Measurements from ENCODE around the gene C1orf53.
A peak's percentile ranks its signal among the peaks of the same experiment; 100 is the strongest.

DNA sequence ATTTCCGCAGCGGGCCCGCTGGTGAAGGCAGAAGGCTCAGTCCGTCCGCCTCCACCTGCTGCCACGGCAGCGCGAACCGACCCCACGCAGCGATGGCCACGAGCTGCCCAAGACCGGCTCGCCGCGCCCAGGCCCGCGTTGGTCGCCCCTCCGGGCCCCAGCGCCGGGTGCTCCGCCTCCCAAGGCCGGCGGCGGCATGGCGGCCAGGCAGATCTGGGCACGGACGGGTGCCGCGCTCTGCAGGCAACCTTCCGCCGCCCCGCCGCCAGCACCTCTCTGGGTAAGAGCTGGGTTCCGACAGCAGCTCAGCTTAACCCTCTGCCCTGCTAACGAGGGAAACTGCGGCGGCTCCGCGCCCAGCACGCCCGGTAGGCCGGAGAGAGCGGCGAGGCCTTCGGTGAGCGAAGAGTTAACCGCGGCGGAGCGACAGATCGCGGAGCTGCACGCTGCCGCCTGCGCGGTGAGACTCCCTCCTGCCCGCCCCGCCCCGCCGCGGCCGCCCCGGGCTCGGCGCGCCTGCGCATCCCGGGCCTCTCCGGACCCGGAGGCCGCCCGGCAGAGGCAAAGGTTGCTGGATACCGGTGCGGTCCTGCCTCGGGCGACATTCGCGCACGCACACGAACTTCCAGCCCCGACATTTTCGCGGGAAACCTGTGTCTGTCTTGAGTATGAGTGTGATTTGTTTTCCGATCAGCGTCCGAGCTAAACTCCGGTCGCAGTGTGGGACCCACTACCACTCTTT, at the start of gene C1orf53:
- TF ChIP-seq FOXA1 (IDR thresholded peaks at IDR 0.05): no peak
- peak; percentile 80; the same call in 1 of the 2 replicates for TF ChIP-seq LEF1 (IDR thresholded peaks at IDR 0.05; ENCODE audit: borderline replicate concordance)
- TF ChIP-seq SUZ12 (IDR thresholded peaks at IDR 0.05): no peak
- 0 out of 2 replicates have a peak, but pooled peaks have one; percentile 38 for TF ChIP-seq ARNT (IDR thresholded peaks at IDR 0.05)
- no peak for TF ChIP-seq SP1 (IDR thresholded peaks at IDR 0.05)
- no peak for TF ChIP-seq TARDBP (IDR thresholded peaks at IDR 0.05)
- TF ChIP-seq BHLHE40 (IDR thresholded peaks at IDR 0.05; ENCODE audit: borderline replicate concordance): no peak
- TF ChIP-seq NFRKB (IDR thresholded peaks at IDR 0.05): no peak
